Progenitor cell of endocrine pancreas (in vitro differentiated cells): Measurements from ENCODE around the gene PTCD1. TPM values are rescaled to one million over a fixed set of nuclear protein-coding genes. Genes with fewer than 3 reads are reported as not detected.
A peak's percentile ranks its signal among the peaks of the same experiment; 100 is the strongest.

Experiments
- DNase-seq: peaks from one replicate; pipeline ENCODE4 v3.0.0; 2021; ENCODE audit warnings: low spot score; ENCODE audit not compliant: unreplicated experiment
- H3K27ac Mint-ChIP-seq: 2 replicates; pipeline ENCODE4 v1.8.0; 2021; ENCODE audit warnings: mild to moderate bottlenecking, moderate library complexity, mixed read lengths
- H3K27me3 Mint-ChIP-seq: 2 replicates; pipeline ENCODE4 v1.8.0; 2021; ENCODE audit warnings: mixed read lengths
- H3K36me3 Mint-ChIP-seq: 2 replicates; pipeline ENCODE4 v1.8.0; 2022; ENCODE audit warnings: mixed read lengths; ENCODE audit not compliant: insufficient read depth
- H3K4me1 Mint-ChIP-seq: 2 replicates; pipeline ENCODE4 v1.8.0; 2021; ENCODE audit warnings: low read depth, mixed read lengths
- H3K4me3 Mint-ChIP-seq: 2 replicates; pipeline ENCODE4 v1.8.0; 2021; ENCODE audit warnings: low read depth, mild to moderate bottlenecking, moderate library complexity, mixed read lengths
- H3K9me3 Mint-ChIP-seq: 2 replicates; pipeline ENCODE4 v1.8.0; 2021; ENCODE audit warnings: low read depth, mixed read lengths
- long read RNA-seq: library from polyadenylated mRNA; unstranded; transcript quantifications from one replicate; pipeline ENCODE4 v2.0.0, GENCODE V29; 2020
- total RNA-seq: library from RNA; stranded (reverse); gene quantifications from 2 replicates; pipeline ENCODE4 v1.2.1, GENCODE V29; 2021
- TF ChIP-seq, protein P1 (sequence below): fragments of 200-600 bp; sonication (generic); IDR thresholded peaks from one replicate; pipeline ENCODE4 v1.5.0; 2021; ENCODE audit warnings: antibody characterized with exemption, mild to moderate bottlenecking; ENCODE audit not compliant: unreplicated experiment

The PTCD1 gene, protein sequence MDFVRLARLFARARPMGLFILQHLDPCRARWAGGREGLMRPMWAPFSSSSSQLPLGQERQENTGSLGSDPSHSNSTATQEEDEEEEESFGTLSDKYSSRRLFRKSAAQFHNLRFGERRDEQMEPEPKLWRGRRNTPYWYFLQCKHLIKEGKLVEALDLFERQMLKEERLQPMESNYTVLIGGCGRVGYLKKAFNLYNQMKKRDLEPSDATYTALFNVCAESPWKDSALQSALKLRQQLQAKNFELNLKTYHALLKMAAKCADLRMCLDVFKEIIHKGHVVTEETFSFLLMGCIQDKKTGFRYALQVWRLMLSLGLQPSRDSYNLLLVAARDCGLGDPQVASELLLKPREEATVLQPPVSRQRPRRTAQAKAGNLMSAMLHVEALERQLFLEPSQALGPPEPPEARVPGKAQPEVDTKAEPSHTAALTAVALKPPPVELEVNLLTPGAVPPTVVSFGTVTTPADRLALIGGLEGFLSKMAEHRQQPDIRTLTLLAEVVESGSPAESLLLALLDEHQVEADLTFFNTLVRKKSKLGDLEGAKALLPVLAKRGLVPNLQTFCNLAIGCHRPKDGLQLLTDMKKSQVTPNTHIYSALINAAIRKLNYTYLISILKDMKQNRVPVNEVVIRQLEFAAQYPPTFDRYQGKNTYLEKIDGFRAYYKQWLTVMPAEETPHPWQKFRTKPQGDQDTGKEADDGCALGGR
- 12.0 and 16.8 TPM in 2 replicates for total RNA-seq
- long read RNA-seq, full-length matches to known transcripts = 104 of 123 reads
- long read RNA-seq, partial matches to known transcripts = 9 of 123 reads
- long read RNA-seq, other reads (novel, unspliced or antisense) = 10 of 123 reads

DNA sequence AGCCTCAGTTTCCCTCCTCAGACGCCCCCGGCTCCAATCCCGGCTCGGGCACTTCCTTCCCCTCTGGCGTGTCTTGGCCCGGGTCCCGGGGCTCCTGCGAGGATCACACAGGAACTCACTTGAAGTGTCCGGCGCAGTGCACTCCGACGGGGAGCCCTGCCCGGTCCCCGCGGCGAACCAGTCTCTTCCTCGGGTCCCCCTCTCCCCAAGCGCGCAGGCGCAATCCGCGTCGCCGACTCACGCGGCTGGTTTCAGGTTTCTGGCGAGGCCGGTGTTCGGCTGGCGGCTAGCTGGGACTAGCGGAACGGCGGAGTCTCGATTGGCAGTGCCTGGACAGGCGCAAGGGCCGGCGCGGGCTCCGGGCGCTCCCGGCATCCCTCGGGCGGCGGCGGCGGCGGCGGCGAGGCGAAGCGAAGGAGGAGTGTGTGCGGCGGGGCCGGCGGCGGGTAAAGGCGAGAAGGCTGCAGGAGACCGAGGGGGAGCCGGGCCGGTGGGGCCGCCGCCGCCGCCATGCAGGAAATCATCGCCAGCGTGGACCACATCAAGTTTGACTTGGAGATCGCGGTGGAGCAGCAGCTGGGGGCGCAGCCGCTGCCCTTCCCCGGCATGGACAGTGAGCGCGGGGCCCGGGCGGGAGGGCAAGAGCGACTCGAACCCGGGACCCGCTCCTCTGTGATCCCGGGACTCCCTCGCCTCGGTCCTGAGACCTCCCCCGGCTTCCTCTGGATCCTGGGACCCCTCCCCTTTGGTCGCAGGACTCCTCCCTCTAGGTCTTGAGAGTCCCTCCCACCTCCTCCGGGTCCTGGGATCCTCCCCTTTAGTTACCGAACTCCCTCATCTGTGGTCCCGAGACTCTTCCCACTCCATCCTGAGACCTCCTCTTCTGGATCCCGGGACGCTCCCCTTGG lies at the start of gene PTCD1, which contains the start of gene CPSF4:
Gene PTCD1, minus strand, starts transcription at position 226 of the 908 bp plus-strand sequence. CDS start 3,556 bp downstream, outside the sequence.
Gene CPSF4, plus strand, starts transcription at position 371 of the 908 bp plus-strand sequence. Its CDS starts 140 bp downstream, at position 511.
- Mint-ChIP-seq H3K4me3 (peak within 1 kb of the TSS; percentile 98), H3K27ac (peak within 1 kb of the TSS; percentile 98), H3K27me3 (no peaks in the 10 kb centered on the region), H3K4me1 (peaks cover 11% of the 10 kb centered on the region), H3K36me3 (peaks cover 8% of the 10 kb centered on the region), H3K9me3 (no peaks in the 10 kb centered on the region)
- peak; percentile 97 for DNase-seq
- TF ChIP-seq, protein P1, sequence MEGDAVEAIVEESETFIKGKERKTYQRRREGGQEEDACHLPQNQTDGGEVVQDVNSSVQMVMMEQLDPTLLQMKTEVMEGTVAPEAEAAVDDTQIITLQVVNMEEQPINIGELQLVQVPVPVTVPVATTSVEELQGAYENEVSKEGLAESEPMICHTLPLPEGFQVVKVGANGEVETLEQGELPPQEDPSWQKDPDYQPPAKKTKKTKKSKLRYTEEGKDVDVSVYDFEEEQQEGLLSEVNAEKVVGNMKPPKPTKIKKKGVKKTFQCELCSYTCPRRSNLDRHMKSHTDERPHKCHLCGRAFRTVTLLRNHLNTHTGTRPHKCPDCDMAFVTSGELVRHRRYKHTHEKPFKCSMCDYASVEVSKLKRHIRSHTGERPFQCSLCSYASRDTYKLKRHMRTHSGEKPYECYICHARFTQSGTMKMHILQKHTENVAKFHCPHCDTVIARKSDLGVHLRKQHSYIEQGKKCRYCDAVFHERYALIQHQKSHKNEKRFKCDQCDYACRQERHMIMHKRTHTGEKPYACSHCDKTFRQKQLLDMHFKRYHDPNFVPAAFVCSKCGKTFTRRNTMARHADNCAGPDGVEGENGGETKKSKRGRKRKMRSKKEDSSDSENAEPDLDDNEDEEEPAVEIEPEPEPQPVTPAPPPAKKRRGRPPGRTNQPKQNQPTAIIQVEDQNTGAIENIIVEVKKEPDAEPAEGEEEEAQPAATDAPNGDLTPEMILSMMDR = no peak

DNA sequence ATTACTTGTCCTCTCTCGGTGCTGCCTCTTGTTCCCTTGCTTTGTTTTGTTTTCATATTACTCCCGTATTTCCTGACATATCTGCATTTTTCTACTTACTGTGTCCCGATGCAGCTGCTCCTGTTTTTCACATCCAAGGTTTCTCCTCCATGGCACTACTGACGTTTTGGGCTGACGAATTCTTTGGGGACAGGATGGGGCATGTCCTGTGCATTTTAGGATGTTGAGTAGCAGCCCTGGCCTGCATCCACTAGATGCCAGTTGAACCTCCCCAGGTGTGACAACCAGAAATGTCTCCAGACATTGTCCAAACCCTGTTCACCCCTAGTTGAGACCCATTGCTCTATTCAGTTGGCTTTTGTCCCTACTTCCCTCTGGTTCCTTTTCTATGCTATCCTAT lies 46.5 kb upstream of the PTCD1 start:
- no peak for DNase-seq
- H3K4me1 Mint-ChIP-seq = no peaks in the 10 kb centered on the region
- TF ChIP-seq, protein P1 = no peak
- H3K4me3 Mint-ChIP-seq = no peak overlapping the region
- peaks cover 11% of the 10 kb centered on the region for H3K36me3 Mint-ChIP-seq
- H3K9me3 Mint-ChIP-seq = no peaks in the 10 kb centered on the region
- H3K27ac Mint-ChIP-seq = no peak overlapping the region
- no peaks in the 10 kb centered on the region for H3K27me3 Mint-ChIP-seq

DNA sequence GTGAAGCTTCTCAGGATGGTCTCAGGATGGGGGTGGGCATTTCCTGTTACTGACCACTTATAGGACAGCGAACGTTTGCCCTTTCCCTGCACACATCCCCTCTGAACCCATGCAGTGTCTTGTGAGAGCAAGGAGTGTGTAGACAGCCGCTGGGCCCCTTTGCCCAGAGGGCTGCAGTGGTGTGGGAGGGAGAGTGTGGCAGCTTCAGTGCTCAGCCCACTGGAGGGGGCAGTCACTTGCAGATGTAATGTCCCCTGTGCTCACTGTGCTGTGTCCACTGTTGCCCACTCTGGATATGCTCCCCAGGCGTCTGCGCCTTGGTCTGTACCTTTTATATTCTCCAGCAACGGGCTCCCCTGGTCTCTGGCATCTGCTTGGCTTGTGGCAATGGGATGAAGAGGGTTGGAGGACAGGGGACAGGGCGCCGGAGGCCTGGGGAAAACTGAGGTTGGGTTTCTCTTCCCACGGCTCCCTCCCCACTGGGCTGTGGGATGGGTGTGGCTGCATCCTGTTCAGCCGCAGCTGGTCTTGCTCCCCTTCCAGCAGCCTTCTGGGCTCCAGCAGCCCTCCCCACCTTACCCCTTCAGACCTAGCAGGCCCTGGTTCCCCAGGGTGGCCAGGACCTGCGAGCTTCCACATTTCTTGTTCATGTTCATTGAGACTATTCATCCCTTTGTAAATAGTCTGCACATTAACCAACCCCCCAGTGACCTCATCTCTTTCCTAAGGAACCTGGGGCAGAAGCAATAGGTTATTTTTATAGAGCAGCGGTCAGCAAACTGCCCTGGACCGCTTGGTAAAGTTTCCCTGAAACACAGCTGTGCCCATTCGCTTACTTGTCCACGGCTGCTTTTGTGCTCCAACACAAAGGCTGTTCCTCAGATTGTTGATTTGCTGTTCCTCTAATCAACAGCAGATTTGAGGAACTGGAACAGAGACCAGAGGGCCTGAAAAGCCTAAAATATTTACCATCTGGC lies 40.2 kb upstream of the PTCD1 start:
- Mint-ChIP-seq H3K27ac (no peak overlapping the region), H3K27me3 (no peaks in the 10 kb centered on the region), H3K4me1 (no peaks in the 10 kb centered on the region), H3K4me3 (no peak overlapping the region), H3K9me3 (no peaks in the 10 kb centered on the region), H3K36me3 (peaks cover 6% of the 10 kb centered on the region)
- no peak for DNase-seq
- TF ChIP-seq, protein P1 = no peak

DNA sequence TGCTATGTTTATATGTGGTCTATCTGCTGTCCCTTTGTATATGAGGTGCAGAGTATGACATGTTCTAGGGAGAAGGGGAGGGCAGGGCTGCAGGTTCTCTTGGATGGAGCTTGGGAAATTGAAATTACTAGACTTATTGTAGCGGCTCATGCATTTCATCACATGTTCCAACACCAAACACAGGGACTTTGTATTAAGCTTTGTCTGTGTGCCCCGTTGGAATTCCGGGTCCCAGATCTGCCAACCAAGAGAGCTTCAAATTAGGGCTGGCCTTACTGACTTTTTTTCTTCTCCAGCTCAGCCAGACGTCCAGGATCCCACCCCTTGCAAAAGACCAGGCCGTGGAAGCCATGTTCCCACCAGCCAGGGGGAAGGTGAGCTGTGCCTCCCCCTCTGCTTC lies 37.5 kb upstream of the PTCD1 start:
- DNase-seq = no peak
- Mint-ChIP-seq H3K9me3 (no peaks in the 10 kb centered on the region), H3K27me3 (peaks cover 2% of the 10 kb centered on the region), H3K4me1 (peaks cover 7% of the 10 kb centered on the region), H3K4me3 (no peak overlapping the region), H3K36me3 (peaks cover 4% of the 10 kb centered on the region), H3K27ac (no peak overlapping the region)
- TF ChIP-seq, protein P1 = no peak
